Body of pancreas (tissue), 4 donors: ENCODE results near the gene TMEM119.

ENCODE experiments used
- CTCF ChIP-seq, 7 experiments: fragments of 450-650 bp in 4 of 7; fragments of 200-600 bp in 3 of 7; sonication (generic) in 3 of 7; IDR thresholded peaks; one replicate each; pipeline ENCODE4 v1.5.1; 2016 to 2019; ENCODE audit warnings: antibody characterized with exemption in 7 of 7
- POLR2A ChIP-seq, 3 donors: fragments of 450-650 bp; IDR thresholded peaks; one replicate each; pipeline ENCODE4 v1.6.1; 2016; ENCODE audit warnings: antibody characterized with exemption in 3 of 3, mild to moderate bottlenecking in 2 of 3

GRCh38 chr12:108586306-108586705, 11.6 kb downstream of the TMEM119 start:
- TF ChIP-seq POLR2A (IDR thresholded peaks at IDR 0.05) (no peak), CTCF (IDR thresholded peaks at IDR 0.05) (no peak)
